ENCODE measurements around the gene RIPK3.
"Not testable (repeated sequence)": the region's sequence is repeated elsewhere in the genome, so short reads cannot be mapped to it uniquely, and the experiment has no call there.

Gene RIPK3

DNA sequence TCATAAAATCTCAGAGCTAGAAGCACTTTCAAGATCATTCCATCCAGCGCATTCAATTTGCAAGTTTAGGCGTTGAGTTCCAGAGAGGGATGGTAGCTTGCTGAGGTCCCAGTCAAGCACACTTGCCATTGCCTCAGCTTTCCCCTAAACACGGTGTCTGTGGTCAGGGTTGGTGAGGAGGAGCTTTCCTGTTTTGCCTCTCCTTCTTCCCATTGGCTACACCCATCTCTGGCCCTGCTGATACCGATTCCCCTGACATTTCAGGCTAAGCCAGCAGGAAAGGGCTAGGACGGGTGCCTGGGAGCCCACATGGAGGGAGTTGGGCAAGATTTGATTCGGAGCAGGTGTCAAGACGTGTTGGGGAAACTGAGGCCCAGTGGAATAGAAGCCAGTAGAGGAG lies 37.3 kb upstream of the RIPK3 start:
- no peak for DNase-seq (ENCODE audit: low read depth)
- H3K4me3 ChIP-seq (ENCODE audit: low read depth, low read length): no peak overlapping the region
- TF ChIP-seq, protein P1, sequence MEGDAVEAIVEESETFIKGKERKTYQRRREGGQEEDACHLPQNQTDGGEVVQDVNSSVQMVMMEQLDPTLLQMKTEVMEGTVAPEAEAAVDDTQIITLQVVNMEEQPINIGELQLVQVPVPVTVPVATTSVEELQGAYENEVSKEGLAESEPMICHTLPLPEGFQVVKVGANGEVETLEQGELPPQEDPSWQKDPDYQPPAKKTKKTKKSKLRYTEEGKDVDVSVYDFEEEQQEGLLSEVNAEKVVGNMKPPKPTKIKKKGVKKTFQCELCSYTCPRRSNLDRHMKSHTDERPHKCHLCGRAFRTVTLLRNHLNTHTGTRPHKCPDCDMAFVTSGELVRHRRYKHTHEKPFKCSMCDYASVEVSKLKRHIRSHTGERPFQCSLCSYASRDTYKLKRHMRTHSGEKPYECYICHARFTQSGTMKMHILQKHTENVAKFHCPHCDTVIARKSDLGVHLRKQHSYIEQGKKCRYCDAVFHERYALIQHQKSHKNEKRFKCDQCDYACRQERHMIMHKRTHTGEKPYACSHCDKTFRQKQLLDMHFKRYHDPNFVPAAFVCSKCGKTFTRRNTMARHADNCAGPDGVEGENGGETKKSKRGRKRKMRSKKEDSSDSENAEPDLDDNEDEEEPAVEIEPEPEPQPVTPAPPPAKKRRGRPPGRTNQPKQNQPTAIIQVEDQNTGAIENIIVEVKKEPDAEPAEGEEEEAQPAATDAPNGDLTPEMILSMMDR (IDR thresholded peaks at IDR 0.05; ENCODE audit: control insufficient read depth, extremely low read depth, insufficient read depth): no peak

DNA sequence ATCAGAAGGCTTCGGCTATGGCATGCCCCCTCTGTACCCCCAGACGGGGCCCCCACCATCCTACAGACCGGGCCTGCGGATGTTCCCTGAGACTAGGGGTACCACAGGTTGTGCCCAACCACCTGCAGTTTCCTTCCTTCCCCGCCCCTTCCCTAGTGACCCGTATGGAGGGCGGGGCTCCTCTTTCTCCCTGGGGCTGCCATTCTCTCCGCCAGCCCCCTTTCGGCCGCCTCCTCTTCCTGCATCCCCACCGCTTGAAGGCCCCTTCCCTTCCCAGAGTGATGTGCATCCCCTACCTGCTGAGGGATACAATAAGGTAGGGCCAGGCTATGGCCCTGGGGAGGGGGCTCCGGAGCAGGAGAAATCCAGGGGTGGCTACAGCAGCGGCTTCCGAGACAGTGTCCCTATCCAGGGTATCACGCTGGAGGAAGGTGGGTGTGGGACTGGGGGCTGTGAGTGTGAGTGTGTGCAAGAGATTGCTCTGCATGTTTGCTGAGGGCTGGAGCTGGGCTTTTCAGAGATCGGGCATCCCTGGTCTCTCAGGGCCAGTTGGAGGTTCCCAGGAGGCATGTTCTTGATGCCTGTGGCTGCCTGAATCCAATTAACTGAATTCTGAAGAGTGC lies 36.8 kb upstream of the RIPK3 start:
- no peak for DNase-seq (ENCODE audit: low read depth)
- TF ChIP-seq, protein P1 (IDR thresholded peaks at IDR 0.05; ENCODE audit: control insufficient read depth, extremely low read depth, insufficient read depth): no peak
- H3K4me3 ChIP-seq (ENCODE audit: low read depth, low read length): no peak overlapping the region

DNA sequence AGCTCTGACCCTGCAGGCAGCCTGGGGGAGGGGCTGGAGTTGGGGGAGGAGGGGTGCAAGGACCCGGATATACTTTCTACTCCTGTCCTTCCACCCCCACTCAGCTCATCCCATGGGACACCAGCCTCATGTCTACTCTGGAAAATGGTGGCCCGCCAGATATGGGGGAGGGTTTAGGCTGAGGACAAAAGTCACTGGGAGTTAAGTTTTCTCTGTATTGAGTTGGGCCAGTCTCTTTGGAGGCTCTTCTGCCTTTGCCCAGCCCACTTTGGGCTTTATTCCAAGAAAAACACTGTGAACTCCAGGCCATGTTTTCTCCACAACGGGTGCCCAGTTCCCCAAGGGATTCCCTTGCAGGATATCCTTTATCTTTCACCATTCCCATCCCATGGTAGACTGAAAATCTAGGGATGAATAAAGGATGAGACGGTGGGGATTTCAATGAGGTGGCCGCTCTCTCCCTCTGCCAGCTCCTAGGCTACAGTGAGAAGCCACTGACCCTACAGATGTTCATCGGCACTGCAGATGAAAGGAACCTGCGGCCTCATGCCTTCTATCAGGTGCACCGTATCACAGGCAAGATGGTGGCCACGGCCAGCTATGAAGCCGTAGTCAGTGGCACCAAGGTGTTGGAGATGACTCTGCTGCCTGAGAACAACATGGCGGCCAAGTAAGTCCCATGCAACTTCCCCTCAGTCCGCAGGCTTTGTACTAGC lies 33.1 kb upstream of the RIPK3 start:
- H3K4me3 ChIP-seq (ENCODE audit: low read depth, low read length): no peak overlapping the region
- DNase-seq (ENCODE audit: low read depth): no peak
- TF ChIP-seq, protein P1 (IDR thresholded peaks at IDR 0.05; ENCODE audit: control insufficient read depth, extremely low read depth, insufficient read depth): no peak

DNA sequence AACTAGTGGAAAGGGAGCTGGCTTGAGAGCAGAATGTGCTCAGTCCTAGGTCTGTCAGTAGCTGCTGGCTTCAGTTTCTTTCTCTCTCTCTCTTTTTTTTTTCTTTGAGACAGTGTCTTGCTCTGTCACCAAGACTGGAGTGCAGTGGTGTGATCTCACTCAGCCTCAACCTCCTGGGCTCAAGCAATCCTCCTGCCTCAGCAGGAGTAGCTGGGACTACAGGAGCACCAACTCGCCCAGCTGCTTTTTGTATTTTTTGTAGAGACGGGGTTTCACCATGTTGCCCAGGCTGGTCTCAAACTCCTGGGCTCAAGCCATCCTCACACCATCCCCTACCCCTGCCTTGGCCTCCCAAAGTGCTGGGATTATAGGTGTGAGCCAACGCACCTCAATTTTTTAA lies 31.8 kb upstream of the RIPK3 start:
- DNase-seq (ENCODE audit: low read depth); H3K4me3 ChIP-seq (ENCODE audit: low read depth, low read length): not testable (repeated sequence)

DNA sequence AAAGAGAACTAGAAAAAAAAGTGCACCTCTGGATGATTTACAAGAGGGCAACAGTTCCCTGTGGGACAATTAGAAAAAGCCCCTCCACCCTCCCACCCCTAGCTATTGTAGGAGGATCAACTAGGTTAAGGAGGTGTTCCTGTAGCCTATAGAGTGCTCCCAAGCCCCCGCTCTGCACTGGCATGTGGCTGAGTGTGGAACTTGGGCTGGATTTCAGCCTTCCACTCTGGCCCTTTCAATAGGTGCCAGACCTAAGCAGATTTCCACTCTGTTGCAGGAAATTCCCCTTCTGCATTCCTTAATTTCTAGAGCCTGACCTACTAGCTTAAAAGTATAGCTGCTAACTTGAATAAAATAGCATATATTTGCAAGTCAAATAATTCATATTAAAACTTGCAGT lies 31.0 kb upstream of the RIPK3 start:
- TF ChIP-seq, protein P1 (IDR thresholded peaks at IDR 0.05; ENCODE audit: control insufficient read depth, extremely low read depth, insufficient read depth): no peak
- H3K4me3 ChIP-seq (ENCODE audit: low read depth, low read length): no peak overlapping the region
- no peak for DNase-seq (ENCODE audit: low read depth)

DNA sequence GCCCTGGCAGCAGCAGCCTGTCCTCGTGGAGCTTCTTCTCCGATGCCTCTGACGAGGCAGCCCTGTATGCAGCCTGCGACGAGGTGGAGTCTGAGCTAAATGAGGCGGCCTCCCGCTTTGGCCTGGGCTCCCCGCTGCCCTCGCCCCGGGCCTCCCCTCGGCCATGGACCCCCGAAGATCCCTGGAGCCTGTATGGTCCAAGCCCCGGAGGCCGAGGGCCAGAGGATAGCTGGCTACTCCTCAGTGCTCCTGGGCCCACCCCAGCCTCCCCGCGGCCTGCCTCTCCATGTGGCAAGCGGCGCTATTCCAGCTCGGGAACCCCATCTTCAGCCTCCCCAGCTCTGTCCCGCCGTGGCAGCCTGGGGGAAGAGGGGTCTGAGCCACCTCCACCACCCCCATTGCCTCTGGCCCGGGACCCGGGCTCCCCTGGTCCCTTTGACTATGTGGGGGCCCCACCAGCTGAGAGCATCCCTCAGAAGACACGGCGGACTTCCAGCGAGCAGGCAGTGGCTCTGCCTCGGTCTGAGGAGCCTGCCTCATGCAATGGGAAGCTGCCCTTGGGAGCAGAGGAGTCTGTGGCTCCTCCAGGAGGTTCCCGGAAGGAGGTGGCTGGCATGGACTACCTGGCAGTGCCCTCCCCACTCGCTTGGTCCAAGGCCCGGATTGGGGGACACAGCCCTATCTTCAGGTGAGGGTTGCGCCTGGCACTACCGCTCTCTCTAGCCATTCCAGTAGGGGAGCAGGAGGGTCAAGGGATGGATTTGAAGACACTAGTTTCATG lies 30.3 kb upstream of the RIPK3 start:
- DNase-seq (ENCODE audit: low read depth): no peak
- TF ChIP-seq, protein P1 (IDR thresholded peaks at IDR 0.05; ENCODE audit: control insufficient read depth, extremely low read depth, insufficient read depth): no peak

DNA sequence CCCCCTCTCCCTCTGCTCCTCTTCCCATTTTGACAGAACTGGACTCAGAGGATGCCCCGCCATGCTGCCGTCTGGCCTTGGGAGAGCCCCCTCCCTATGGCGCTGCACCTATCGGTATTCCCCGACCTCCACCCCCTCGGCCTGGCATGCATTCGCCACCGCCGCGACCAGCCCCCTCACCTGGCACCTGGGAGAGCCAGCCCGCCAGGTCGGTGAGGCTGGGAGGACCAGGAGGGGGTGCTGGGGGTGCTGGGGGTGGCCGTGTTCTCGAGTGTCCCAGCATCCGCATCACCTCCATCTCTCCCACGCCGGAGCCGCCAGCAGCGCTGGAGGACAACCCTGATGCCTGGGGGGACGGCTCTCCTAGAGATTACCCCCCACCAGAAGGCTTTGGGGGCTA lies 29.7 kb upstream of the RIPK3 start:
- no peak for DNase-seq (ENCODE audit: low read depth)
- TF ChIP-seq, protein P1 (IDR thresholded peaks at IDR 0.05; ENCODE audit: control insufficient read depth, extremely low read depth, insufficient read depth): no peak
- no peak overlapping the region for H3K4me3 ChIP-seq (ENCODE audit: low read depth, low read length)

More for the DNA sequence above, 30.3 kb upstream of the RIPK3 start:
- no peak overlapping the region for H3K4me3 ChIP-seq (ENCODE audit: low read depth, low read length)
